SJSA1 (cell line): ENCODE measurements around the gene NDUFB10. TPM values are rescaled to one million over a fixed set of nuclear protein-coding genes. Genes with fewer than 3 reads are reported as not detected.
A peak's percentile ranks its signal among the peaks of the same experiment; 100 is the strongest.
"Not testable (repeated sequence)": the region's sequence is repeated elsewhere in the genome, so short reads cannot be mapped to it uniquely, and the experiment has no call there.

Source experiments
- DNase-seq, 2 experiments: peaks; one replicate each; pipeline ENCODE4 v3.0.0-alpha.2; 2015 to 2020; ENCODE audit warnings: low spot score in 2 of 2, low read depth in 1 of 2
- H3K27ac ChIP-seq: fragments of 250-450 bp; sonication (Bioruptor Pico); 2 replicates; pipeline ENCODE4 v1.5.1; 2020; ENCODE audit warnings: mild to moderate bottlenecking, moderate library complexity
- H3K27me3 ChIP-seq: fragments of 250-450 bp; sonication (Bioruptor Pico); replicated peaks from 2 replicates; pipeline ENCODE4 v1.5.1; 2020; ENCODE audit warnings: mild to moderate bottlenecking, moderate library complexity
- H3K36me3 ChIP-seq: fragments of 250-450 bp; sonication (Bioruptor Pico); 2 replicates; pipeline ENCODE4 v1.5.1; 2020; ENCODE audit warnings: mild to moderate bottlenecking
- H3K4me1 ChIP-seq: fragments of 250-450 bp; sonication (Bioruptor Pico); replicated peaks from 2 replicates; pipeline ENCODE4 v1.6.1; 2021; ENCODE audit warnings: mild to moderate bottlenecking
- H3K4me3 ChIP-seq: fragments of 250-450 bp; sonication (Bioruptor Pico); 2 replicates; pipeline ENCODE4 v1.5.1; 2020; ENCODE audit warnings: mild to moderate bottlenecking
- H3K9me3 ChIP-seq: fragments of 250-450 bp; sonication (Bioruptor Pico); replicated peaks from 2 replicates; pipeline ENCODE4 v1.5.1; 2020; ENCODE audit warnings: mild to moderate bottlenecking
- total RNA-seq: library from RNA; depleted of rRNA; stranded (reverse); fragments of >200 nt; shearing (Covaris generic); gene quantifications from 2 replicates; pipeline ENCODE4 v1.2.3, GENCODE V29; 2014

The NDUFB10 gene
- total RNA-seq, 1 experiment from 2014 or later, result 273 TPM

DNA sequence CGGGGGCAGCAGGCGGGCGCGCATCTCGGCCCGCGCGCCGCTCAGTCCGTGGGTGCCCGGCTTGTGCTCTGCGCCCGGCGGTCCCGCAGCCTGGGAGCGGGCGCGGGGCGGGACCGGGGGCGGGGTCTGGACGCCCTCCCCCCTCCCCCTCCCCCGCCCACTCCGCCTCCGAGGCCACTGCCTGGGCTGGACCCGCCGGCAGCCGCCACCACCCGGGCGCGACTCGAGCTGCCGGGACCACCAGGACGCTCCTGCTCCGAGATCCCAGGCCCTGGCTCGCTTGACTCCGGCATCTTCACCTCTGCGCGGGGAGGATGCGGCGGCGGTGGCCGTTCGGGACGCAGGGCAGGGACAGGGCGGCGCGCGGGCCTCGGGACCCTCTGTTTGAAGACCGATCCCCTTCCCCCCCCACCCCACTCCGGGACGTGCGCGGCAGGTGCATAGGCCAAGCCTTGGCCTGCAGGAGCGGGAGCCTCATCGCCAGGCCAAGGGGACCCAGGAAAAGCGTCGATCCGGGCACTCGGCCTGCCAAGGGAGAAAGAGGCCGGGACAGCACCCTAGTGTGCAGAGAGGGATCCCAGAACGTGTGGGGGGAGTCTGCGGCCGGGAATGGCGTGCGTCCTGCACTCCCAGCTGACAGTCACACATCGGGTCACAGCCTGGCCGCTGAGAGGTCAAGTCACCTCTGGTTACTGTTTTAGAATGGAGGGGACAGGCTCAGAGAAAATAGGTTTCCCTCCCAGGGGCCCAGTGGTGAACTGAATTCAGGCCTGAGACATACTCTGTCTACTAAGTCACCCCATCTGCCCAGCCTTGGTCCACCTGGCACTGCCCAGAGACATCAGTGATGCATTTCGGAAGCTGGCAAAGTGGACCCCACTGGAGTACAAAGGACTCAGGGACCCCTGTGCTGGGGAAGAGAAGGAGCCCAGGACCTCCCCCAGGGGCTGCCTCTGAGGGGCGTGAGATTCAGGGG is 40.7 kb upstream of the NDUFB10 start, which contains the start of gene HS3ST6:
TSS of gene HS3ST6 (minus strand) at position 65 of the 976 bp plus-strand sequence. CDS start 92 bp downstream, outside the sequence.
- Histone ChIP-seq H3K4me3 (no peak within 1 kb of the TSS), H3K36me3 (no peaks in the 10 kb centered on the region), H3K9me3 (no peaks in the 10 kb centered on the region), H3K27me3 (peaks cover 83% of the 10 kb centered on the region), H3K27ac (no peak within 1 kb of the TSS), H3K4me1 (peaks cover 5% of the 10 kb centered on the region)
- DNase-seq, result no peak

DNA sequence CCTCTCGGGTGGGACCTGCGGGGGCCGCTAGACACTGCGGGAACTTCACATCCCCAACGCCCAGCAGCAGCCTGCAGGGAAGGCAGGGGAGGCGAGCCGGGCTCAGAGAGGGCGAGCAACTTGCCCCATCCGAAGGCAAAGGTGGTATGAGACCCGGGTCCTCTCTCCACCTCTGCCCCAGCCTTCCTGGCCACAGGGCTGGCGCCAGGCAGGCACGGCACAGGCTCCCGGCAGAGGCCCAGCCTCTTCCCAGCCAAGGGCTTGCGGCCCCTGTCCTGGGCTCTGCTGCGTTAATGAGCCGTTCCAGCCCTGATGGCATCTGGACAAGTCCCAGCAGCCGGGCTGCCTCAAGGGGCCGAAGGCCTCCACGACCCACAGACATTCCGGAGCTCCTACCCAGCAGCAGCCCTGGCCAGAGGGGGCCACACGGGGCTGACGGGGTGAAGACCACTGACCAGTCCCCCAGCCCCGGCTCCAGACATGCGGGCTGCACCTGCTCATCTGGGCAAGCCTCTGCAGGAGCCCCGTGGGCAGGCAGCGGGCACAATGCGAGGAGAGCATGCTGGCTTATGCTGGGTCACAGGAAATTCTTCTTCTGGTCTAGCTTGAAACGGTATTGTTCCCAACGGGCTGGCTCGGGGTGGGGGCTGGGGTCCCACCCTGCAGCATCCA is 39.9 kb upstream of the NDUFB10 start:
- Histone ChIP-seq H3K27me3 (peaks cover 79% of the 10 kb centered on the region), H3K4me1 (peaks cover 8% of the 10 kb centered on the region), H3K9me3 (no peaks in the 10 kb centered on the region), H3K36me3 (no peaks in the 10 kb centered on the region), H3K27ac (no peak overlapping the region), H3K4me3 (no peak overlapping the region)
- no peak for DNase-seq

DNA sequence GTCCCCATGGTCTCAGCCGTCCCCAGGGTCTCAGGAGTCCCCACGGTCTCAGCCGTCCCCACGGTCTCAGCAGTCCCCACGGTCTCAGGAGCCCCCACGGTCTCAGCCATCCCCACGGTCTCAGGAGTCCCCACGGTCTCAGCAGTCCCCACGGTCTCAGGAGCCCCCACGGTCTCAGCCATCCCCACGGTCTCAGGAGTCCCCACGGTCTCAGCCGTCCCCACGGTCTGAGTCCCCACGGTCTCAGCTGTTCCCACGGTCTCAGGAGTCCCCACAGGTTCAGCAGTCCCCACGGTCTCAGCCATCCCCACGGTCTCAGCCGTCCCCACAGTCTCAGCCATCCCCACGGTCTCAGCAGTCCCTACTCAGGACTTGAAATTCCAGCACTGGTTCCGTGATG is 39.2 kb upstream of the NDUFB10 start:
- DNase-seq, H3K27ac ChIP-seq, H3K36me3 ChIP-seq, H3K4me3 ChIP-seq, H3K9me3 ChIP-seq, H3K4me1 ChIP-seq: not testable (repeated sequence)
- H3K27me3 ChIP-seq, result peaks cover 72% of the 10 kb centered on the region

DNA sequence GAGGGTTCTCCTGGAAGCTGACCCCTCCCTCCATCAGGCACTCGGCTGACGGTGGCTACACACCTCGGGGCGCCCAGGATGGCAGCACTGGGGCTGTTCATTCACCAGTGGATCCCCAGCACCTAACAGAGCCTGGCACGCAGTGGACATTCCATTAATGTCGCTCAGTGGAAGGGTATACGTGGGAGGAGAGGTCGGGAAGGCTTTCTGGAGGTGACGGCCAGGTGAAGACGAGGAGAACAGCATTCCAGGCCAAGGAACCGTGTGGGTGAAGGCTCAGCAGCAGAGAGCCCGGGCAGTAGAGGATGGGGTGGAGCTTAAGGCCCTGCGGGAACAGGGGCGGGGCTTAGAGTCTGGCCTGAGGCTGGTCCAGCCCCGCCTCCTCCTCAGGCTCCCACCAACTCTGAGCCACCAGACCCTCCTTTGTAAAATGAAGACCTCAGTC is 38.6 kb upstream of the NDUFB10 start:
- H3K27me3 ChIP-seq, result peaks cover 66% of the 10 kb centered on the region
- no peak overlapping the region for H3K4me3 ChIP-seq
- H3K27ac ChIP-seq, result no peak overlapping the region
- H3K4me1 ChIP-seq, result peaks cover 8% of the 10 kb centered on the region
- H3K36me3 ChIP-seq, result no peaks in the 10 kb centered on the region
- H3K9me3 ChIP-seq, result no peaks in the 10 kb centered on the region
- peak in 1 of 2 experiments; percentile 22 for DNase-seq

DNA sequence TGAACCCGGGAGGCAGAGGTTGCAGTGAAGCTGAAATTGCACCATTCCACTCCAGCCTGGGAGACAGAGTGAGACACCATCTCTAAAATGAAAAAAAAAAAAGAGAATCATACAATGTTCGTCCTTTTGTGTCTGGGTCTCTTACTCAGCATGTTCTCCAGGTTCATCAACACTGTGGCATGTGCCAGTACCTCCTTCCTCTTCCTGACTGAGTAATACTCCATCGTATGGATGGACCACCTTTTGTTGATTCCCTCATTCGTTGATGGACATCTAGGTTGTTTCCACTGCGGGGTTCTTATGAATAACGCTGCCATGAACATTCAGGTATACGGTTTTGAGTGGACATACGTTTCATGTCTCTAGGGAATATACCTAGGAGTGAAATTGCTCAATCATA is 37.0 kb upstream of the NDUFB10 start:
- Histone ChIP-seq H3K4me1 (peaks cover 8% of the 10 kb centered on the region), H3K27ac (no peak overlapping the region), H3K4me3 (no peak overlapping the region), H3K9me3 (no peaks in the 10 kb centered on the region), H3K27me3 (peaks cover 55% of the 10 kb centered on the region), H3K36me3 (no peaks in the 10 kb centered on the region)
- DNase-seq, result no peak

- no peaks in the 10 kb centered on the region for H3K9me3 ChIP-seq
- no peak overlapping the region for H3K27ac ChIP-seq
- peaks cover 49% of the 10 kb centered on the region for H3K27me3 ChIP-seq
- no peaks in the 10 kb centered on the region for H3K36me3 ChIP-seq
- no peak overlapping the region for H3K4me3 ChIP-seq
- DNase-seq, result peak; percentile 49 to 69
- peaks cover 8% of the 10 kb centered on the region for H3K4me1 ChIP-seq
Measured at GRCh38 chr16:1923299-1924034, 35.9 kb upstream of the NDUFB10 start.

GRCh38 chr16:1924095-1924494 is 35.2 kb upstream of the NDUFB10 start:
- no peak for DNase-seq
- no peak overlapping the region for H3K27ac ChIP-seq
- no peaks in the 10 kb centered on the region for H3K9me3 ChIP-seq
- peaks cover 9% of the 10 kb centered on the region for H3K4me1 ChIP-seq
- no peaks in the 10 kb centered on the region for H3K36me3 ChIP-seq
- no peak overlapping the region for H3K4me3 ChIP-seq
- peaks cover 43% of the 10 kb centered on the region for H3K27me3 ChIP-seq

DNA sequence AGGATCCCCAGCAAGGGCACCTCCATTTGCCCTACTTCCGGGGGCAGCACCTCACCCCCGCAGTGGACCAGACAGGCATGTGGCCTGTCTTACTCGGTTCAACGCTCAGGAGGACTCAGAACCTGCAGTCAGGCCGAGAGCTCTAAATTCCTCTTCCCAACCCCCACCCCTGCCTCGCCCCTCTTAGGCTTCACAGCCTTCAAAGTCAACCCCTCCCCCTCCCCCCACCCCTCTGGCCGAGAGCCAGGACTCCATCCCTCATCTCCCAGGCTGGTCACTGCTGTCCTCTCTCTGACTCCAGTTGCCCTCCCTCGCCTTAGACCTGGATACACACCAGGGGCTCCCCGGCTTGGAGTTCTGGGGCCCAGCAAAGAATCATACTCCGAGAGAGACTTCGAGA is 33.1 kb upstream of the NDUFB10 start:
- no peaks in the 10 kb centered on the region for H3K9me3 ChIP-seq
- H3K27ac ChIP-seq, result no peak overlapping the region
- no peak overlapping the region for H3K4me3 ChIP-seq
- no peaks in the 10 kb centered on the region for H3K36me3 ChIP-seq
- peaks cover 26% of the 10 kb centered on the region for H3K27me3 ChIP-seq
- DNase-seq, result no peak
- H3K4me1 ChIP-seq, result peaks cover 15% of the 10 kb centered on the region

- peak in 1 of 2 experiments; percentile 25 for DNase-seq
Measured at GRCh38 chr16:1929105-1929504, 30.2 kb upstream of the NDUFB10 start.

DNA sequence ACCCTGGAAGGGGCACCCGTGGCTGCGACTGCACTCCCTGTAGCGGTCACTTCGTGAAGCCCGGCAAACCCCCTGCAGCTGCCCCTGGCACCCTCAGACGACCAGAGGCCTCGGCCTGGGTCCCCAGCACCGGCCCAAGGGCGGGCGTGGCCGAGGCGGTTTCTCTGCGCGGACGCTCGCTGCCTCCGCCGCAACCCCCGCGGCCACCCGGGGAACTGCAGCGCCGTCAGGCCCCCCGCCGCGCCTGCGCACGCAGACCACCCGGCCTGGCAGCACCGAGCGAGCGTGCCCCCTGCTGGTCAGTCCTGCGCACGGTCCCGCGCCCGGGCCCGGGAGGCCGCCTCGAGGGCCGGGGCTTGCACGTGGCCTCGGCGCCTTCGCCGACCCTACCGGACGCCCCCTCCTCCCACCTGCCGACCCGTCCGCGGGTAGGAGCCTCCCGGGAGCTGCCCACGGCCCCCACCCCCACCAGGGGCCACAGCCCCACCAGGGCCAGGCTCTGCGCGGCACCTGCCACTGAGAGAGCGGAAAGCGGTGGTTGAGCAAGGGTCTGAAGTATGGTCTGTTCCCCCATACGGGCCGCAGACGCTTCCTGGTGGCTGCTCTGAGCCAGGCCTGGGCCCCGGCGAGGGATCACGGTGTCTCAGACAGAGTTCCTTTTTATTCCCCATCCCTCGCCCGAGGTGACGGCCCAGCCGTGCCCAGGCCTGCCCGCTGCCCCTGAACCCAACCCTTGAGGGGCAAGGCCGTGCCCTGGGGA is 29.6 kb upstream of the NDUFB10 start:
- DNase-seq, result peak; percentile 78 to 86
- Histone ChIP-seq H3K4me3 (peak overlapping the region; percentile 37), H3K36me3 (no peaks in the 10 kb centered on the region), H3K27me3 (no peaks in the 10 kb centered on the region; the same call in 1 of the 2 replicates), H3K4me1 (peaks cover 7% of the 10 kb centered on the region), H3K27ac (no peak overlapping the region), H3K9me3 (no peaks in the 10 kb centered on the region)

More at GRCh38 chr16:1929105-1929504, 30.2 kb upstream of the NDUFB10 start:
- Histone ChIP-seq H3K4me1 (peaks cover 7% of the 10 kb centered on the region), H3K27ac (no peak overlapping the region), H3K4me3 (peak overlapping the region; percentile 37), H3K36me3 (no peaks in the 10 kb centered on the region), H3K9me3 (no peaks in the 10 kb centered on the region), H3K27me3 (no peaks in the 10 kb centered on the region; the same call in 1 of the 2 replicates)

GRCh38 chr16:1930338-1930720 is 29.0 kb upstream of the NDUFB10 start:
- Histone ChIP-seq H3K36me3 (no peaks in the 10 kb centered on the region), H3K4me3 (no peak overlapping the region), H3K9me3 (no peaks in the 10 kb centered on the region), H3K27me3 (no peaks in the 10 kb centered on the region; the same call in 1 of the 2 replicates), H3K4me1 (peaks cover 8% of the 10 kb centered on the region), H3K27ac (no peak overlapping the region)
- no peak for DNase-seq

- Histone ChIP-seq H3K36me3 (no peaks in the 10 kb centered on the region), H3K27me3 (no peaks in the 10 kb centered on the region; the same call in 1 of the 2 replicates), H3K4me3 (no peak overlapping the region), H3K9me3 (no peaks in the 10 kb centered on the region), H3K4me1 (peaks cover 10% of the 10 kb centered on the region), H3K27ac (no peak overlapping the region)
- no peak for DNase-seq
Measured at GRCh38 chr16:1932050-1933028, 27.0 kb upstream of the NDUFB10 start.
